ENCODE results near the gene SEMA4A. TPM values are rescaled to one million over a fixed set of nuclear protein-coding genes. Genes with fewer than 3 reads are reported as not detected.
A peak's percentile ranks its signal among the peaks of the same experiment; 100 is the strongest.

The SEMA4A gene
- total and polyA plus RNA-seq, 2 of the 8 experiments (the other 6 are each of a cell fraction or from before 2014, with no cell fraction given) = 7.3 to 10.6 TPM

GRCh38 chr1:156123356-156124196, 29.8 kb upstream of the SEMA4A start (continued):
- no peak for TF ChIP-seq CHD7 (IDR thresholded peaks at IDR 0.05; ENCODE audit: insufficient replicate concordance, low read length)
- no peak for TF ChIP-seq E2F6 (IDR thresholded peaks at IDR 0.05)
- peak; percentile 77 to 92; a peak in 3 of 4 replicates for TF ChIP-seq SIN3A (conservative IDR thresholded peaks at IDR 0.05 in 1 of 2, IDR thresholded peaks at IDR 0.05 in 1 of 2; ENCODE audit: low read depth in 1 of 2, low read length in 2 of 2)
- peak; percentile 12; the same call in 1 of the 2 replicates for TF ChIP-seq POLR2AphosphoS5 (IDR thresholded peaks at IDR 0.05; ENCODE audit: low read depth, low read length)
- TF ChIP-seq YY1 (IDR thresholded peaks at IDR 0.05; ENCODE audit: low read depth, low read length) = no peak
- no peak for TF ChIP-seq SAP30 (IDR thresholded peaks at IDR 0.05; ENCODE audit: insufficient read depth, insufficient replicate concordance, low read length)
- TF ChIP-seq SP2 (IDR thresholded peaks at IDR 0.05; ENCODE audit: low read length) = no peak
- no peak for TF ChIP-seq CBX8 (IDR thresholded peaks at IDR 0.05; ENCODE audit: borderline replicate concordance, low read depth, low read length)
- TF ChIP-seq ZNF274 (IDR thresholded peaks at IDR 0.05; ENCODE audit: borderline replicate concordance, extremely low read depth, low read length) = no peak
